Left lobe of liver (tissue), 2 donors: ENCODE data around the gene LTK. TPM values are rescaled to one million over a fixed set of nuclear protein-coding genes. Genes with fewer than 3 reads are reported as not detected.

ENCODE experiments used
- ATAC-seq: fragments of 200-7000 bp; cut with Tn5 transposase; one replicate; pipeline ENCODE4 v1.9.1; 2020; ENCODE audit warnings: mild to moderate bottlenecking, moderate library complexity
- DNase-seq: peaks from one replicate; pipeline ENCODE4 v3.0.0-alpha.2; 2020; ENCODE audit warnings: low spot score
- total RNA-seq: library from RNA; stranded (reverse); gene quantifications from one replicate; pipeline ENCODE4 v1.2.1, GENCODE V29; 2021
- donor health status: DM: no; HTN: no; CAD: no; lungs with moderate emphysema.
- donor health status: DM: no; HTN: yes; CAD: no.

Gene LTK
- total RNA-seq, 1 donor from 2014 or later, result 2.3 TPM

GRCh38 chr15:41501191-41501917 lies 12.3 kb downstream of the LTK start:
- ATAC-seq (no peak), DNase-seq (no peak)

- no peak for ATAC-seq
Observed at GRCh38 chr15:41499109-41499851, 14.3 kb downstream of the LTK start.

GRCh38 chr15:41498657-41499056 lies 15.0 kb downstream of the LTK start:
- no peak for DNase-seq
- no peak for ATAC-seq

More at GRCh38 chr15:41499109-41499851, 14.3 kb downstream of the LTK start:
- DNase-seq, result no peak

DNA sequence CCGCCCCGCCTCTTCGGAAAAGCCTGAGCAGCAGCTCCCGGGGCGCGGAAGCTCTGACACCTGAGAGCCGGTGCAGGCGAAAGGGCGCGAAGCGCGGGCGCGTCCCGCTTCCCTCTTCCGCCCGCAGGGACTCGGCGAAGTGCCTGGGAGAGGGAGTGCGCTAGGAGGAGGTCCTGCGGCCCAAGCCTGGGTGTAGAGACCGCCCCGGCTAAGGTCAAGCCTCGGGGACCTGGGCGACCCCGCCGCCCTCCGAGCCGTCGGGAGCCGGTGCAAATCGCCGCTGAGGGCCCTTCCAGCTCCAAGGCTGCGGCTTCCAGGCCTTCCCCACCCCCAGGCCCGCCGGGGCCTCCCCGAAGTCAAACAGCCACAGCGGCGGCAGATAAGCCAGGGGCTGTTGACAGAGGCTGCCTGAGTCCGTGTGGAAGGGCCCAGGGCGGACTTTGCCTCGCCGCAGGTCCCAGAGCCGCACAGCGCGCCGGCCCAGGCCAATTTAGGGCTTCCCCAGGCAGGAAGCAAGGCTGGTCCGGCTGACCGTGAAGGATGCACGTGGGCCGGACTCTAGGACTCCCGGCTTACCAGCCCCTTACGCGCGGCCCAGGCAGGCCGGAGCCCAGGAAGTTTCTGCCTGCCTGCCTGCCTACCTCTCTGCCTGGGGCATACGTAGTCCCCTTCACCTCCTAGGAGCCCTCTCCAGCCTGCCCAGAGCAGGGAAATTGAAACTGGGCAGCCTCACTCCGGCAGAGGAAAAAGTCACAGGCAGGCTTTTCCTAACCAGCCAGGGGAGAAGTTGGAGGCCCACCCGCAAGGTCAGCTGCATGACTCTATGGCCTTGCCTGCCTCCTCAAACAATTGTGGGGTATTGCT lies 17.7 kb downstream of the LTK start:
- peak; percentile 85 for DNase-seq
- ATAC-seq, result peak; percentile 82

- DNase-seq (no peak), ATAC-seq (peak; percentile 21)
Observed at GRCh38 chr15:41494922-41495735, 18.5 kb downstream of the LTK start.

- ATAC-seq (peak; percentile 1), DNase-seq (no peak)
Observed at GRCh38 chr15:41494190-41494921, 19.3 kb downstream of the LTK start.

DNA sequence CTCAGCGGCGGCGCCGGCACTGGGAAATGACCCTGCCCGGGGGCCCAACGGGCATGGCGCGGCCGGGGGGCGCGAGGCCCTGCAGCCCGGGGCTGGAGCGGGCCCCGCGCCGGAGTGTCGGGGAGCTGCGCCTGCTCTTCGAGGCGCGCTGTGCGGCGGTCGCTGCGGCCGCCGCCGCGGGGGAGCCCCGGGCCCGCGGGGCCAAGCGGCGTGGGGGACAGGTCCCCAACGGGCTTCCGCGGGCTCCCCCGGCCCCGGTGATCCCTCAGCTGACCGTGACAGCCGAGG lies 19.8 kb downstream of the LTK start:
- no peak for ATAC-seq
- no peak for DNase-seq

GRCh38 chr15:41493205-41493901 lies 20.3 kb downstream of the LTK start, which contains the start of gene ITPKA:
ITPKA (plus strand) TSS chr15:41493874; CDS start chr15:41493928, 54 bp downstream.
- ATAC-seq, result peak; percentile 68
- peak; percentile 78 for DNase-seq

DNA sequence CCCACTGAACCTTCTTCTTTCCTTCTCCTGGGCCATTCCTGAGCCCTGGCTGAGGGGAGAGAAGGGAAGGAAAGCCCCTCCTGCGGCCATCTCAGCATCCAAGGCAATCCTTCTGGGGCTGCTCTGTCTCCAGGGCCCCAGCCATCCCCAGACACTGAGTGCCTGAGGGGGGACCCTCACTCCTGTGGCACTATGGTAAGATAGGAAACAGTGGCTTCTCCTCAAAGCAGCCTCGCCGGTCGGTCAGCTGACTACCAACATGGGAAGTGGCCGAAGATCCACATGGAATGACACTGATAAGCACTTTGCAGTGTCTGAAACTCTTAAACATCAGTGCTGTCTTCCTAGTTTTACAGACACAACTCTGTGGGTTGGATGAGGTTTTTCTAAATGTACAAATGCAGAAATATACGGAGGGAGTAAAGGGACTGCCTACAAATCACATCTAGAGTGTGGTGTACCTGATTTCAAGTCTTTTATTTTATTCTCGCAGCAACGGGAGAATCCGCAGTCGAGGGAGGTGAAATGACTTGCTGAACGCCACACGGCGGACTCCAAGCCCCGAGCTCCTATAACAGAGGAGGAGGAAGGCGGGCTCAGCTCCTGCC lies 20.9 kb downstream of the LTK start:
- ATAC-seq (no peak), DNase-seq (no peak)

DNA sequence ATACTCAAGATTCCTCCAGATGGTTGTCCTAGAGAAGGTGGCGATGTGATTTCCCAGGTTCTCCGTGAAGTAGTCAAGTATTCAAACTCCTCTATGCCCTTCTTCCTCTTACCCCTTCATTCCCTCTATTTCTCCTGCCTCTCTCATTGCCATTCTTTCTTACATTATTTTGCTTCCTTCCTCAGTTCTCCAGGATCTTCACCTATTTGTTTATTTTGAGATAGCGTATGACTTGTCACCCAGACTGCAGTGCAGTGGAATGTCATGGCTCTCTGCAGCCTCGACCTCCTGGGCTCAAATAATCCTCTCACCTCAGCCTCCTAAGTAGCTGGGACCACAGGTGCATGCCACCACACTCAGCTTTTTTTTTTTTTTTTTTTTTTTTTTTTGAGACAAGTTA lies 21.7 kb downstream of the LTK start:
- no peak for ATAC-seq
- no peak for DNase-seq

GRCh38 chr15:41490355-41490754 lies 23.3 kb downstream of the LTK start:
- DNase-seq (no peak), ATAC-seq (no peak)

- ATAC-seq (no peak), DNase-seq (no peak)
Observed at GRCh38 chr15:41489641-41490040, 24.0 kb downstream of the LTK start.

DNA sequence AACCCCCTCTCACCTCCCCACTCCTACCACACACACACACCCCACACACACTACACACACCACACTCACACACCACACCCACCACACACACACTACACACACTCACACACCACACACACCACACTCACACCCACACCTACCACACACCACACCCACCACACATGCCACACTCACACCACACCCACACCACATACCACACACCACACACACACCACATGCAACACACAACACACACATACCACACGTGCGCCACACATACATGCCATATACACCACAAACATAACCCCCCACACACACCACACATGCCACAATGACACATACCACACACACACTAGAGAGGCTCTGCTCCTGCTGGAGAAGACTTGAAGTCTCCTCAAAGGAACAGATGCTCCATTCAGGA lies 25.8 kb downstream of the LTK start:
- ATAC-seq (no peak), DNase-seq (no peak)

- ATAC-seq (peak; percentile 49), DNase-seq (no peak)
Observed at GRCh38 chr15:41487381-41487780, 26.2 kb downstream of the LTK start.

GRCh38 chr15:41486286-41486685 lies 27.3 kb downstream of the LTK start:
- no peak for DNase-seq

GRCh38 chr15:41484937-41485625 lies 28.5 kb downstream of the LTK start:
- DNase-seq, result no peak
- ATAC-seq, result no peak

More at GRCh38 chr15:41486286-41486685, 27.3 kb downstream of the LTK start:
- no peak for ATAC-seq

GRCh38 chr15:41483519-41483918 lies 30.1 kb downstream of the LTK start:
- no peak for DNase-seq

GRCh38 chr15:41483115-41483514 lies 30.5 kb downstream of the LTK start:
- ATAC-seq (no peak), DNase-seq (no peak)

More at GRCh38 chr15:41483519-41483918, 30.1 kb downstream of the LTK start:
- ATAC-seq, result no peak
